ENCODE results near the gene SKAP2. TPM values are rescaled to one million over a fixed set of nuclear protein-coding genes. Genes with fewer than 3 reads are reported as not detected.
"Not testable (repeated sequence)": the region's sequence is repeated elsewhere in the genome, so short reads cannot be mapped to it uniquely, and the experiment has no call there.

SKAP2 gene
- total RNA-seq, 1 donor from 2014 or later = 63.5 TPM

- no peak for DNase-seq (ENCODE audit: low spot score)
Measured at GRCh38 chr7:26857506-26858240, 6.7 kb downstream of the SKAP2 start.

DNA sequence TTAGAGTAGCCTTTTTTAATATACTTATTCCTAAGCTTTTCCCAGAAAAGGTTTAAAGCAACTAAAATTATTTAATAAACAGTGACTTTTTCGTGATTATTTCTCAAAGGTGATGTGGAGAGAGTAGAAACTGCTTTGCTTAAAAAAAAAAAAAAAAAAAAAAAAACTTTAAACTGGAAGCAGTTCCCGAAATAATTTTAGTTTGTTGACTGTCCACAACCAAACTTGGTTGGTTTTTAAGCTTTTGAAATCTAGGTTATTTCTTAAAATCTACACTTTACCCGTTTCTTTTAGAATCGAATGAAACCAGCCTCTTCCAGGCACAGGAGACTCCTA is 7.3 kb downstream of the SKAP2 start:
- DNase-seq (ENCODE audit: low spot score) = no peak

GRCh38 chr7:26856176-26856985 is 8.0 kb downstream of the SKAP2 start:
- no peak for DNase-seq (ENCODE audit: low spot score)

DNA sequence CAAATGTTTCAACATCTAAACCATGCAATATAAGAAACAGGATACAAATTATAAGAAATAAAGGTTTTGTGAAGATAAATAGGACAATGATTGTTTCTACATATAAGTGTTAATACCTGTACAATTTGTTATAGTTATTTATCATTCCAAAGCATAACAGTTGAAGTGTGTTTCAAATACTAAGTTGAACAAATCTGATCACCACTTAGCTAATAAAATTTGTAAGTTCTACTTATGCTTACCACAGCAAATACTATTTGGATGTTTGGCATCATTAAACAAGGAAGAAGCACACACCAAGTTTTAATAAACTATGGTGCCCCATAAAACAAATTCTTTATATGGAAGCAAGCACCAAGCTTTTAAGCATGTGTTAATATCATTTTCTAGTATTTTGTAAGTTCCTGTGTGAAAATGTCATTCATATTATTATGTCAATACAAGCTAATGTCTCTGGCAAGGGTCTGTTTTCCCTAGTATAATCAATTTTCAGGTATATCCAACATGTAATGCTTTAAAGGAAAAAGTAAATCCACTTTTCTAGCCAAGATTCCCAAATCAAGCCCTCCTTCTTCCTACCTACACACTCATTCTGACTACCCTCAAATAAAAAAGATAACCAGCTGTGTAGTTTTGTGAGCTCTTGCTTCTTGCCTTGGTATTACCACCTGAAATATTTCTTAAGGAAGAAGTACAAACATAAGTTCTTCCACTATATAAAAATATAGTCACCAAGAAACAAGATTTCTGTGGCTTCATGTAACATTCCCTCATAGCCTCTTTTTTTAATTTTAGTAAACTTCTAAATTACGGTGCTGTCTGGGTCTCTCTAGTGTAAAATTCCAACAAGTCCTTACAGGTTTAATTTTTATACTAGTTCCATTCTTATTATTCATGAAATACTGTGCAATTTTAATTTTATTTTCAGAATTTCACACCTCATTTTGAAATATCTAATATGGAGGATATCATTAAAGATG is 9.2 kb downstream of the SKAP2 start:
- DNase-seq (ENCODE audit: low spot score) = no peak

DNA sequence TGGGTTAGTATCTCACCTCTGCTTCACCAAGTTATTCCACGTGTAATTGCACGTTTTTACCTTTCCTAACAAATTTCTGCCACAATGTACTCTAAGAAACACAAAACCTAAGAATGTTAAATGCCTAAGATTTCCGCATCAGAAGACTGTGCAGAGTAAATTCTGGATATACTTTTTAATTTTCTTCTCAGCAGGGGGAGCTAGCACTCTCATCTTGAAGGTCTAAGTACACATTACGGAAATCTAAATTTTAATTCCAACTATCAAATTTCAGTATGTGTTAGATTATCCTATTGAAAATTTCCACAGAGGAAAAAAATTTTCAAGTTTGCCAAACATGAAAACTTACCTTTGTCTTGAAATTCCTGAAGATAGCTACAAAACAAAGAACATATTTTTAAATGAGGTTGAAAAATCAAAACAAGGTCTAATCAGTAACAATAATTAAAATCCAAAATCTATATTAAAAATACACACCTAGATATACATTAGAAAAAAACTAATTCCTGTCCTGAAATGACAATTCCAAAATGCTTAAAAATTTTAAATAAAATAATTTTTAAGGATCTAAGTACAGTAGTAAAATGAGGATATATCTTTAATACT is 10.5 kb downstream of the SKAP2 start:
- no peak for DNase-seq (ENCODE audit: low spot score)

GRCh38 chr7:26850193-26850651 is 14.2 kb downstream of the SKAP2 start:
- no peak for DNase-seq (ENCODE audit: low spot score)

GRCh38 chr7:26843705-26844104 is 20.7 kb downstream of the SKAP2 start:
- DNase-seq (ENCODE audit: low spot score) = no peak

DNA sequence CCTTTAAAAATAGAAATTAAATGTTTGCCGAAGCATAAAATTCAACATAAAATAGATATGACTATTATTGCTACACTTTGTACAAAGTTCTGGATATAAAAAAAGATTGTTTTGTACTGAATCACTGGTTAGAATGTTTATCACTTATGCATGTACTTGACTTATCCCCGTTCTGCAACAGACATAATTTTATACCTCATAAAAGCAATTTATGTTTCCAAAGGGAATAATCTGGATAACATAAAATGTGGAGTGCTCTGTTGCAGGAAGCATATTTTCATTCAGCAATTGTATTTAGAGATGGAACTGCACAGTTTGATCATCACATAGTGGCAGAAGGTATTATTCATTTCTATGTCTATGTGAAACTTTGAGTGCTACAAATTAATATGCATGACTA is 21.5 kb downstream of the SKAP2 start:
- no peak for DNase-seq (ENCODE audit: low spot score)

DNA sequence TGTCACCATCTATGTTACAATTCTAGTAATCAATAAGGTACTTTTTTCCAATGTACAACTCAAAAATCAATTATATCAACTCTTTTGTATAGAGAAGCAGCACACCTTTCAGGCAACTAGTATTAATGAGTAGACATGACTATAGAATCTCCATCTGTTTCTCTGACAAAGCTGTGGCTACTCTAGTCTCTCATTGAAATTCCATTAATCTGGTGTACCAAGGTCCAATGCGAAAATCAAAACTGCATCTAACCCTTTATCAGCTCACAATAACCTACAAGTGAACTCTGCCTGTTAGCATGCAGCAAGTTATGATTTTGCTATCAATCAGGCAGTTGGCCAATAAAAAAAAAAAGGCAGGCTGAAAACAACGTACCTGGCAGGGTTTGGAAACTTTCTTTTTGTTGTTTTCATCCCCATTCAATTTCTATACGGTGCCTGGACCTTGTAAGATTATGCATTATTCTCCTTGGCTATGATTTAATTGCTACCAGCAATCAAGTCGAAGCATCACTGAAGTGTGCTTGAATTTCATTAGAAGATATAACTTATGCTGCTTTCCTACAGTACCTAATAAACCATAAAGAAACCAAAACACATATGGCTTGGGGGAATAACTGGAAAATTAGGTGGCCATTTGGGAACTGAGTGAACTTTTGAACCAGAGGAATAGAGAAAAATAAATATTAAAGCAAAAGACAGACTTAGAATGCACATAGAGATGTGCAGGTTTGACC is 23.2 kb downstream of the SKAP2 start:
- no peak for DNase-seq (ENCODE audit: low spot score)

DNA sequence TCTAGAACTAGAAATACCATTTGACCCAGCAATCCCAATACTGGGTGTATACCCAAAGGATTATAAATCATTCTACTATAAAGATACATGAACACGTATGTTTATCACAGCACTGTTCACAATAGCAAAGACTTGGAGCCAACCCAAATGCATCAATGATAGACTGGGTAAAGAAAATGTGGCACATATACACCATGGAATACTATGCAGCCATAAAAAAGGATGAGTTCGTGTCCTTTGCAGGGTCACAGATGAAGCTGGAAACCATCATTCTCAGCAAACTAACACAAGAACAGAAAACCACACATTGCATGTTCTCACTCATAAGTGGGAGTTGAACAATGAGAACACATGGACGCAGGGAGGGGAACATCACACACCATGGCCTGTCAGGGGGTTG is 27.6 kb downstream of the SKAP2 start:
- not testable (repeated sequence) for DNase-seq (ENCODE audit: low spot score)

GRCh38 chr7:26815426-26815825 is 49.0 kb downstream of the SKAP2 start:
- no peak for DNase-seq (ENCODE audit: low spot score)

GRCh38 chr7:26813432-26813831 is 51.0 kb downstream of the SKAP2 start:
- no peak for DNase-seq (ENCODE audit: low spot score)

- no peak for DNase-seq (ENCODE audit: low spot score)
Measured at GRCh38 chr7:26794541-26794940, 69.8 kb downstream of the SKAP2 start.

GRCh38 chr7:26792576-26792975 is 71.8 kb downstream of the SKAP2 start:
- DNase-seq (ENCODE audit: low spot score) = no peak

DNA sequence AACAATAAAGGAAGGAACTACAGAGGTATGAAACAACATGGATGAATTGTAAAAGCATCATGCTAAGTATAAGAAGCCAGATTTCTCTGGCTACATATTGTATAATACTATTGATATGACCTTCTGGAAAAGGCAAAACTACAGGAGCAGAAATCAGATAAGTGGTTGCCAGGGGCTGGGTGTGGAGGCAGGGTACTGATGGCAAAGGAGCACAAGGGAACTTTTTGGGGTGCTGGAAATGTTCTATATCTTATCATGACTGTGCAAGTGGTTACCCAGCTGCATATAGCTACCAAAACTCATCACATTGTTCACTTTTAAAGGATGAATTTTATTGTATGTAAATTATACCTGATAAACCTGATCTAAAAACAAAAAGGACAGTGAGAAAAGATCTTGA is 72.4 kb downstream of the SKAP2 start:
- no peak for DNase-seq (ENCODE audit: low spot score)

DNA sequence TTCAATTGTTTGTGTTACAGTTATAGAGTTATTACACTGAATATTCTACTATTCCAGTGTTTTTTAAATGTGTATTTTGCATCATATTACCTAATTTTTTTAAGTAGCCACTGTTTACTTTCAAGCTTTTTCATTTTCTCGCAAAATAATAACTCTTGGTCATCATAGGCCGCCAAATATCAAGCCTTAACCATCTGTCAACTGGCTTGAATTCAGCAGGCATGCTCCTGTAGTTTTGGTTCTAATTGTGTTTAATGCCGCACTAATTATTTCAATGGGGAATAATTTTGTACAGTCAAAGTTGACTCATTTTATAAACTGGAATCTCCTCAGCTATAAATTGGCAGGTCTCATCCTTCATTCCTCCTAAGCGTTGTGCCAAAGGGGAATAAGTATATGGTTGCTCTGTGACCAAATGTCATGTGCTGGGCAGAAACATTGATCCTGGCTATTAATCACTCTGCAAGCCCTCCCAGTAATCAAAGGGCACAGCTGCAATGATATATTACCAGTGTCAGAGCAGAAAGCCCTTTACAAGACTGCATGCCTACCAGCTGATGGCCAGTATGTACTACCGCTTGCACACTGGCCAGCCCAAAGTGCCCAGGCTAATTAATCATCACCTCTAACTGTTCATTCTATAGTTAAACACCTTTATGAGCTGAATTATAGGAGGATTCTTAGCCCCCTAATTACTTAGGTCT is 74.8 kb downstream of the SKAP2 start:
- no peak for DNase-seq (ENCODE audit: low spot score)

GRCh38 chr7:26787701-26788100 is 76.7 kb downstream of the SKAP2 start:
- no peak for DNase-seq (ENCODE audit: low spot score)

GRCh38 chr7:26784118-26784517 is 80.3 kb downstream of the SKAP2 start:
- DNase-seq (ENCODE audit: low spot score) = no peak

- no peak for DNase-seq (ENCODE audit: low spot score)
Measured at GRCh38 chr7:26782501-26782900, 81.9 kb downstream of the SKAP2 start.

DNA sequence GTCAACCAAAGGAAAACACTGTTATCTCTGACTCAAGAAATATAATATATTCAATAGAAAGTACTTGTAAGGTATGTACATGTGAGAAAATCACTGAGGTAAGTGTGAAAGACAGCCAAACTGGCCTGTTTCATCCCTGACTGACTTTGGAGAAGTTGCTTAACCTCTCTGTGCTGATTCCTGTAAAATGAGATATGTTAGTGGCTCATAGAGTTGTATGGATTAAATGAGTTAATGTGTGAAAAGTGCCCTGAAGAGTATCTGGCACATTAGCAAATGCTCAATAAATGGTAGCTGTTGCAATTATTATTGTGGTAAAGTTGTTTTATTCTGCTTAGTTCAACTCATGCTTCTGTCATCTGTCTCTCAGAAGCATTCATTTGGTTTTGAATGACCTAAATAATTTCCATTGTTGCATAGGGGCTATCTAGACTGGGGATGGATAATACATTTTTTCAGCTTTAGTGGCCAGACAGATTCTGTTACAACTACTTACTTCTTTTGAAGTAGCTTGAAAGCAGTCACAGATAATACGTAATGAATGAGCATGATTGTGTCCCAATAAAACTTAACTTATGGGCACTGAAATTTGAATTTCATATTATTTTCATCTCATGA is 84.3 kb downstream of the SKAP2 start:
- DNase-seq (ENCODE audit: low spot score) = no peak

Data from ureter (tissue), 1 donor.